ENCODE data around the gene SORCS1.
"Not testable (repeated sequence)": the region's sequence is repeated elsewhere in the genome, so short reads cannot be mapped to it uniquely, and the experiment has no call there.

SORCS1 gene

GRCh38 chr10:106942035-106942662 is 222.4 kb downstream of the SORCS1 start:
- Histone ChIP-seq H3K4me1 (ENCODE audit: insufficient read depth, low read length) (no peaks in the 10 kb centered on the region), H3K36me3 (ENCODE audit: insufficient read depth, low read length) (no peaks in the 10 kb centered on the region)

GRCh38 chr10:106941297-106942034 is 223.0 kb downstream of the SORCS1 start:
- Histone ChIP-seq H3K9me3 (ENCODE audit: control insufficient read depth, insufficient read depth, low read length) (no peaks in the 10 kb centered on the region), H3K9ac (ENCODE audit: low read depth, low read length) (no peak overlapping the region)

More at GRCh38 chr10:106942035-106942662, 222.4 kb downstream of the SORCS1 start:
- Histone ChIP-seq H3K9me3 (ENCODE audit: control insufficient read depth, insufficient read depth, low read length) (no peaks in the 10 kb centered on the region), H3K9ac (ENCODE audit: low read depth, low read length) (no peak overlapping the region)

GRCh38 chr10:106938513-106938912 is 226.0 kb downstream of the SORCS1 start:
- Histone ChIP-seq H3K4me1 (ENCODE audit: insufficient read depth, low read length) (no peaks in the 10 kb centered on the region), H3K9me3 (ENCODE audit: control insufficient read depth, insufficient read depth, low read length) (no peaks in the 10 kb centered on the region), H3K9ac (ENCODE audit: low read depth, low read length) (no peak overlapping the region), H3K36me3 (ENCODE audit: insufficient read depth, low read length) (no peaks in the 10 kb centered on the region)

More at GRCh38 chr10:106941297-106942034, 223.0 kb downstream of the SORCS1 start:
- Histone ChIP-seq H3K4me1 (ENCODE audit: insufficient read depth, low read length) (no peaks in the 10 kb centered on the region), H3K36me3 (ENCODE audit: insufficient read depth, low read length) (no peaks in the 10 kb centered on the region)

- H3K36me3 ChIP-seq (ENCODE audit: insufficient read depth, low read length): no peaks in the 10 kb centered on the region
- H3K4me1 ChIP-seq (ENCODE audit: insufficient read depth, low read length): no peaks in the 10 kb centered on the region
- H3K9ac ChIP-seq (ENCODE audit: low read depth, low read length): no peak overlapping the region
- no peaks in the 10 kb centered on the region for H3K9me3 ChIP-seq (ENCODE audit: control insufficient read depth, insufficient read depth, low read length)
Observed at GRCh38 chr10:106935978-106936451, 228.5 kb downstream of the SORCS1 start.

- Histone ChIP-seq H3K4me1 (ENCODE audit: insufficient read depth, low read length) (no peaks in the 10 kb centered on the region), H3K9me3 (ENCODE audit: control insufficient read depth, insufficient read depth, low read length) (no peaks in the 10 kb centered on the region), H3K9ac (ENCODE audit: low read depth, low read length) (no peak overlapping the region), H3K36me3 (ENCODE audit: insufficient read depth, low read length) (no peaks in the 10 kb centered on the region)
Observed at GRCh38 chr10:106931853-106932249, 232.7 kb downstream of the SORCS1 start.

- no peaks in the 10 kb centered on the region for H3K4me1 ChIP-seq (ENCODE audit: insufficient read depth, low read length)
- H3K9ac ChIP-seq (ENCODE audit: low read depth, low read length): no peak overlapping the region
Observed at GRCh38 chr10:106931159-106931852, 233.2 kb downstream of the SORCS1 start.

GRCh38 chr10:106930751-106931150 is 233.8 kb downstream of the SORCS1 start:
- H3K36me3 ChIP-seq (ENCODE audit: insufficient read depth, low read length): no peaks in the 10 kb centered on the region
- no peaks in the 10 kb centered on the region for H3K4me1 ChIP-seq (ENCODE audit: insufficient read depth, low read length)
- no peak overlapping the region for H3K9ac ChIP-seq (ENCODE audit: low read depth, low read length)
- H3K9me3 ChIP-seq (ENCODE audit: control insufficient read depth, insufficient read depth, low read length): no peaks in the 10 kb centered on the region

More at GRCh38 chr10:106931159-106931852, 233.2 kb downstream of the SORCS1 start:
- H3K9me3 ChIP-seq (ENCODE audit: control insufficient read depth, insufficient read depth, low read length): no peaks in the 10 kb centered on the region
- no peaks in the 10 kb centered on the region for H3K36me3 ChIP-seq (ENCODE audit: insufficient read depth, low read length)

GRCh38 chr10:106929291-106929895 is 235.1 kb downstream of the SORCS1 start:
- H3K4me1 ChIP-seq (ENCODE audit: insufficient read depth, low read length): no peaks in the 10 kb centered on the region
- H3K9ac ChIP-seq (ENCODE audit: low read depth, low read length): no peak overlapping the region
- no peaks in the 10 kb centered on the region for H3K9me3 ChIP-seq (ENCODE audit: control insufficient read depth, insufficient read depth, low read length)
- no peaks in the 10 kb centered on the region for H3K36me3 ChIP-seq (ENCODE audit: insufficient read depth, low read length)

GRCh38 chr10:106928151-106928550 is 236.4 kb downstream of the SORCS1 start:
- not testable (repeated sequence) for H3K36me3 ChIP-seq (ENCODE audit: insufficient read depth, low read length); H3K4me1 ChIP-seq (ENCODE audit: insufficient read depth, low read length); H3K9ac ChIP-seq (ENCODE audit: low read depth, low read length); H3K9me3 ChIP-seq (ENCODE audit: control insufficient read depth, insufficient read depth, low read length)

- Histone ChIP-seq H3K36me3 (ENCODE audit: insufficient read depth, low read length) (no peaks in the 10 kb centered on the region; the same call in 1 of the 2 replicates), H3K4me1 (ENCODE audit: insufficient read depth, low read length) (0 out of 2 replicates have a peak, but pooled peaks cover 2% of the 10 kb centered on the region), H3K9ac (ENCODE audit: low read depth, low read length) (no peak overlapping the region), H3K9me3 (ENCODE audit: control insufficient read depth, insufficient read depth, low read length) (no peaks in the 10 kb centered on the region)
Observed at GRCh38 chr10:106925191-106925590, 239.3 kb downstream of the SORCS1 start.

GRCh38 chr10:106920538-106920937 is 244.0 kb downstream of the SORCS1 start:
- H3K9me3 ChIP-seq (ENCODE audit: control insufficient read depth, insufficient read depth, low read length): no peaks in the 10 kb centered on the region
- no peaks in the 10 kb centered on the region; the same call in 1 of the 2 replicates for H3K36me3 ChIP-seq (ENCODE audit: insufficient read depth, low read length)
- H3K4me1 ChIP-seq (ENCODE audit: insufficient read depth, low read length): 0 out of 2 replicates have a peak, but pooled peaks cover 5% of the 10 kb centered on the region
- no peak overlapping the region for H3K9ac ChIP-seq (ENCODE audit: low read depth, low read length)

- Histone ChIP-seq H3K4me1 (ENCODE audit: insufficient read depth, low read length) (0 out of 2 replicates have a peak, but pooled peaks cover 5% of the 10 kb centered on the region), H3K36me3 (ENCODE audit: insufficient read depth, low read length) (no peaks in the 10 kb centered on the region; the same call in 1 of the 2 replicates), H3K9me3 (ENCODE audit: control insufficient read depth, insufficient read depth, low read length) (no peaks in the 10 kb centered on the region), H3K9ac (ENCODE audit: low read depth, low read length) (no peak overlapping the region)
Observed at GRCh38 chr10:106919871-106920282, 244.6 kb downstream of the SORCS1 start.

GRCh38 chr10:106917452-106918055 is 247.0 kb downstream of the SORCS1 start:
- no peaks in the 10 kb centered on the region; the same call in 1 of the 2 replicates for H3K36me3 ChIP-seq (ENCODE audit: insufficient read depth, low read length)
- H3K9ac ChIP-seq (ENCODE audit: low read depth, low read length): no peak overlapping the region
- H3K4me1 ChIP-seq (ENCODE audit: insufficient read depth, low read length): peaks cover 16% of the 10 kb centered on the region; the same call in 1 of the 2 replicates
- H3K9me3 ChIP-seq (ENCODE audit: control insufficient read depth, insufficient read depth, low read length): no peaks in the 10 kb centered on the region

- H3K9me3 ChIP-seq (ENCODE audit: control insufficient read depth, insufficient read depth, low read length): no peaks in the 10 kb centered on the region; the same call in 1 of the 2 replicates
- no peak overlapping the region for H3K9ac ChIP-seq (ENCODE audit: low read depth, low read length)
- H3K4me1 ChIP-seq (ENCODE audit: insufficient read depth, low read length): peaks cover 19% of the 10 kb centered on the region
- no peaks in the 10 kb centered on the region for H3K36me3 ChIP-seq (ENCODE audit: insufficient read depth, low read length)
Observed at GRCh38 chr10:106914016-106914415, 250.5 kb downstream of the SORCS1 start.

Data from ES-I3 (cell line).